PFSK-1 (cell line): Measurements from ENCODE around the gene PKIB.

Experiments used
- FOXP2 ChIP-seq: optimal IDR thresholded peaks from 2 replicates; pipeline ENCODE3; 2011; ENCODE audit warnings: borderline replicate concordance, control low read depth, inconsistent platforms; ENCODE audit not compliant: insufficient read depth; ENCODE audit errors: extremely low read length, extremely low read depth
- POLR2AphosphoS5 ChIP-seq: IDR thresholded peaks from 2 replicates; pipeline ENCODE4 v1.6.1; 2012; ENCODE audit warnings: low read depth, mild to moderate bottlenecking, control low read depth, low read length, moderate library complexity
- SIN3A ChIP-seq: IDR thresholded peaks from 2 replicates; pipeline ENCODE4 v1.6.1; 2012; ENCODE audit warnings: mild to moderate bottlenecking, low read length, moderate library complexity, borderline replicate concordance; ENCODE audit not compliant: insufficient read depth
- TAF1 ChIP-seq: IDR thresholded peaks from 2 replicates; pipeline ENCODE4 v1.6.1; 2012; ENCODE audit warnings: low read length, control low read depth, borderline replicate concordance; ENCODE audit not compliant: insufficient read depth
- TF ChIP-seq, protein P1 (sequence below), 2 experiments: IDR thresholded peaks; 2 replicates each; pipeline versions ENCODE4 v1.6.1 to v1.8.0; 2011 to 2012; ENCODE audit warnings: low read depth in 2 of 2, low read length in 2 of 2, control low read depth in 1 of 2, inconsistent platforms in 1 of 2, mild to moderate bottlenecking in 1 of 2, moderate library complexity in 1 of 2; ENCODE audit not compliant: insufficient read depth in 1 of 2

DNA sequence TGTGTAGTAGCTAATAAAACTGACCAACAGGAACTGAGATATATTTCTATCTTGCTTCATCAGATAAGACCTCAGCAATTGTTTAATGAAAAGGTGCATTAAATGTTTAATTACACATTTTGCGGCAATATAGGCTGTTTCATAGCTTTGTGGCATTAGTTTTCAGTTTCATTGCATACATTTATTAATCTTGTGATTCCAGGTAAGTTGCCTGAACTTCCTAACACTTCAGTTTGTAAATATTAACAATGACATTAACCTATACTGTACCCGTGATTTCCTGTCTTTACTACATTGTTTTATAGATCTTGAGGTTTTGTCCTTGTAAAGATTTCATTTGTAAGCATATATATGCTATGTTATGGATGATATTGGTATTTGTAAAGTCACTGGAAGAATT lies 66.5 kb downstream of the PKIB start:
- no peak for TF ChIP-seq SIN3A
- TF ChIP-seq, protein P1, sequence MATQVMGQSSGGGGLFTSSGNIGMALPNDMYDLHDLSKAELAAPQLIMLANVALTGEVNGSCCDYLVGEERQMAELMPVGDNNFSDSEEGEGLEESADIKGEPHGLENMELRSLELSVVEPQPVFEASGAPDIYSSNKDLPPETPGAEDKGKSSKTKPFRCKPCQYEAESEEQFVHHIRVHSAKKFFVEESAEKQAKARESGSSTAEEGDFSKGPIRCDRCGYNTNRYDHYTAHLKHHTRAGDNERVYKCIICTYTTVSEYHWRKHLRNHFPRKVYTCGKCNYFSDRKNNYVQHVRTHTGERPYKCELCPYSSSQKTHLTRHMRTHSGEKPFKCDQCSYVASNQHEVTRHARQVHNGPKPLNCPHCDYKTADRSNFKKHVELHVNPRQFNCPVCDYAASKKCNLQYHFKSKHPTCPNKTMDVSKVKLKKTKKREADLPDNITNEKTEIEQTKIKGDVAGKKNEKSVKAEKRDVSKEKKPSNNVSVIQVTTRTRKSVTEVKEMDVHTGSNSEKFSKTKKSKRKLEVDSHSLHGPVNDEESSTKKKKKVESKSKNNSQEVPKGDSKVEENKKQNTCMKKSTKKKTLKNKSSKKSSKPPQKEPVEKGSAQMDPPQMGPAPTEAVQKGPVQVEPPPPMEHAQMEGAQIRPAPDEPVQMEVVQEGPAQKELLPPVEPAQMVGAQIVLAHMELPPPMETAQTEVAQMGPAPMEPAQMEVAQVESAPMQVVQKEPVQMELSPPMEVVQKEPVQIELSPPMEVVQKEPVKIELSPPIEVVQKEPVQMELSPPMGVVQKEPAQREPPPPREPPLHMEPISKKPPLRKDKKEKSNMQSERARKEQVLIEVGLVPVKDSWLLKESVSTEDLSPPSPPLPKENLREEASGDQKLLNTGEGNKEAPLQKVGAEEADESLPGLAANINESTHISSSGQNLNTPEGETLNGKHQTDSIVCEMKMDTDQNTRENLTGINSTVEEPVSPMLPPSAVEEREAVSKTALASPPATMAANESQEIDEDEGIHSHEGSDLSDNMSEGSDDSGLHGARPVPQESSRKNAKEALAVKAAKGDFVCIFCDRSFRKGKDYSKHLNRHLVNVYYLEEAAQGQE (IDR thresholded peaks at IDR 0.05; ENCODE audit: insufficient read depth in 1 of 2, low read depth in 2 of 2, low read length in 2 of 2) = no peak
- TF ChIP-seq POLR2AphosphoS5 = no peak
- no peak for TF ChIP-seq TAF1
- TF ChIP-seq FOXP2 = no peak
